SHP77 (cell line): ENCODE results near the gene SHC2.
"Not testable (repeated sequence)": the region's sequence is repeated elsewhere in the genome, so short reads cannot be mapped to it uniquely, and the experiment has no call there.

Experiments
- DNase-seq, 2 experiments: peaks; one replicate each; lab custom pipeline; 2025; lab: John Stamatoyannopoulos, UW

SHC2 gene

DNA sequence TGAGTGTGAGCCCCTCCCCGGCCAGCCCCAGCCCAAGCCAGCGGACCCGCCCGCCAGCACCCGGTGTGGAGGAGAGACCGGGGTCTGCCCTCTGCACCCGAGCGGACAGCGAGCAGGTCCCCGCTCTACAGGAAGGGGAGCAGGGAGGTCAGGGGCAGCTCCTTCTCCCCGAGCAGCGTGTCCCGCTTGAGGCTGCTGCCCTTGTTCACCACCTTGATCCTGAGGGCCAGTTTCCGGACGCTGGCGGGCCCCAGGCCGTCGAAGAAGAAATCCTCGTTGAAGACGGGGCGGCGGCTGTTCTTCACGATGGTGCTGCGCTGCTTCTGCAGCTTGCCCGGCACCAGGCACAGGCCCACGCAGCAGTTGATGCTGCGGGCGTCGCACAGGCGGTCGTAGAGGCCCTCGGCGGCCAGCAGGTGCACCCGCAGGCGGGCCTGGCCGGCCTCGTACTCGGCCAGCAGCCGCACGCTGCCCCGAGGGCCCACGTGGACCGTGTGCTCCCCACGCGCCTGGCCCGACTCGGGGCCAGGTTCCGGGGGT, 53.8 kb downstream of the SHC2 start:
- DNase-seq: no peak

- DNase-seq: no peak
These were observed 54.6 kb downstream of the SHC2 start for GRCh38 chr19:406135-406781.

GRCh38 chr19:405121-405965, 55.5 kb downstream of the SHC2 start:
- DNase-seq: peak in 1 of 2 experiments; percentile 20

DNA sequence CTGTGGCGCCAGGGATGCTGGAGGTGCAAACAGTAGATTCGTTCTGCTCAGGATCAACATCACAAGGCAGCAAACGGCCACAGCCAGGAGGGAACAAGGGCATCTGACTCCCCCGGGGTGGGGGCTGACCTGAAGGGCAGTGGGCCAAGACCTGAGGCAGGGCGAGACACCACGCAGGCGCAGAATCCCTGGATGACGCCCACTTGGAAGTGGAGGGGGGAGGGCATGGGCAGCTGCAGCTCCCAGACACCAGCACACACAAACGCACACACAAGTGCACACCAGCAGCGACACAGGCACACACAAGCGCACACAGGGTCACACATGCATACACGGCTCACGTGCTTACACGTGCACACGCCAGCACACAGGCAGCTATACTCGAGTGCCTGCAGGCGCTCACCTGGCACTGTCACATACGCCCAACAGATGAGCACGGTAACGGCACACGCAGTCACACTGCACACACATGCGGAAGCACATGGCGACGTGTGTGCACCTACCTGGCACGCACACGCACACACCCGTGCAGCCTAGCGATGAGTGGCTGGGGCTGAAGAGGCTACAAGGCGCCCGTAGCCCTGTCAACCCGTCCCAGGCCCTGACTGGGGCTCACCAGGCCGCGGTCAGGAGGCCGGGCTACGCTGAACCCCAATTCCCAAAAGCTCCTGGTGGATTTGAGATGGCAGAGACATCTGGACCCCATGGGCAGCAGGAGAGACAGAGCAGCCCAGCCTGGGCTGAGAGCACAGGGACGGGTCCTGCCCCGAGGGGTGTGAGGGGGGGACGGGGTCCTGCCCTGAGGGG, 57.4 kb downstream of the SHC2 start:
- DNase-seq: peak; percentile 77

GRCh38 chr19:402786-403185, 58.0 kb downstream of the SHC2 start:
- no peak for DNase-seq

DNA sequence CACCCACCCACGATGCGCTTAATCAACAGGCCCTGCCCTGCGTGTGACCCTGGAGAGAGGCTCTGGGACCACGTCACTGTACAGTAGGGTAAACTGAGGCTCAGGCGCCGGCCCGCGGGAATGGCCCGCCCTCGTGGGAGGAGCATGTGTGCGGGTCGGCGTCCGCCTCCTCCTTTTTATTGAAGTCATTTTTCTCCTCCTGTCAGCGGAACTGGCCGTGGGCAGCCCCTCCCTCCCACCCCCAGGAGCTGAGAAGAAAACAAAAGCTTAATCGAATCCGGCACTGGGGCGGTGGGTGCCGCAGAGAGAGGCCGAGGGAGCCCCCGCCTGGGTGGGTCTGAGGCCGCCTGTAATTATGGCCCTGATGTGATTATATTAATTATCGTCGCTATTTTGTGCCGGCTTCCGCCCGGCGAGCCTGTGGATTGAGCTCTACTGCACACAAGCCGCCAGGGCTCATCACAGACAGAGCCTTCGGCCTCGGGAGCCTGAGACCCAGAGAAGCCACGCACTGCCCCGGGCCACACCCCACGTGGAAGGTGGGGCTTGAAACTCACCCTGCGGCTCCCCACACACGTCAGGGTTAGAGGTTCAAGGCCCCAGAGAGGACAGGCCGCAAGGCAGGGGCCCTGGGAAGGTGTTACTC, 58.8 kb downstream of the SHC2 start:
- DNase-seq: no peak

DNA sequence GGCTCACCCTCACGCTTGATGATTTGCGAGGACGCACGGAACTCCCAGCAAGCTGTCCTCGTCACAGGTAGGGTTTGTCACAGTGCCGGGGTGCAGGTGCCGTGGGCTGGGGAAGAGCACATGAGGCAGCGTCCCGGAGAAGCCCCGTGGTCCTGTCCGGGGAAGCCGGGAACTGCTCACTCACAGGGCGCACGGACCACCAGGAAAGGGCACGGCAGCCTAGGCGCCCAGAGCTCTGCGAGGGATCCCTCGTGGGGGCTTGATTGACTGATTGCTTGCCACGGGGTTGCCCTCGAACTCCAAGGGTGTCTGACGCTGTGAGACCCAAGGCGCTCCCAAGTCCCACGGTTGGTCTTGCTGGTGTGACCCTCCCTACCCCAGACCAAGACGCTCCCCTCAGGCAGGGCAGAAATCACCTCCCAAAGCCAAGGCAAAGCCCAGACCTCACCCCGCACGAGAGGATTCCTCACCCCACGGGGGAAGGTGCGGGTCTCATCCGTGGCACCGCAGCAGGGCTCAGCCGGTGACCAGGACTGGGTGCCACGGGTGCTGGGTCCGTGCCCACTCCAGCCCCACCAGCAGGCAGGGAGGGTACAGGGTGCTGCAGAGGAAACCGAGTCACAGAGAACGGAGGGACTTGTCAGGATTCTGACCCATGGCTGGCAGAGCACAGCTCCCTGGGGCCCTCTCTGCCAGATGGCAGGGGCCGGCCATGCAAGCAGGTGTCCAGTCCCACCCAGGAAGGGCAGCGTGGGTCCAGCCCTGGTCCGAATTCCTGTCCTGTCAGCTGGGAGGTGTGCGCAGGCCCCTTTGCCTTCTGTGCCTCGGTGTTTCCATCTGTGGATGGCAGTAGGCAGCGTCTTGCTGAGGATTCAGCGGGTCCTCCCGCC, 59.6 kb downstream of the SHC2 start:
- no peak for DNase-seq

DNA sequence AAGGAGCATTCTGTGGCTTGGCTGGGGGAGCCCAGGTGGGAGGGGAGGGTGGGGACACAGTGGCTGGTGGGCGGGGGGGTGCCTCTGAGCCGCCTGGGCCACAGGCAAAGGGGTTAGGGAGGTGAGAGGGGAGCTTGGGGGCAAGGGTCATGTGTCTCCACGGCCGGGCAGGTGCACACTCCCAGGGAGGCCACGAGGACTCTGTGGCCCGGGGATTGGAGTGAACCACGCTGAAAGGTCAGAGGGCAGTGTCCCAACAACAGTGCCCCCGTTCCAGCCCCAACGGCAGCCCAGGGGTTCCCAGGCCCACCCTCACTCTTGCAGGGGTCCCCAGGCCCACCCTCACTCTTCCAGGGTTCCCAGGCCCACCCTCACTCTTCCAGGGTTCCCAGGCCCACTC, 61.5 kb downstream of the SHC2 start:
- no peak for DNase-seq

DNA sequence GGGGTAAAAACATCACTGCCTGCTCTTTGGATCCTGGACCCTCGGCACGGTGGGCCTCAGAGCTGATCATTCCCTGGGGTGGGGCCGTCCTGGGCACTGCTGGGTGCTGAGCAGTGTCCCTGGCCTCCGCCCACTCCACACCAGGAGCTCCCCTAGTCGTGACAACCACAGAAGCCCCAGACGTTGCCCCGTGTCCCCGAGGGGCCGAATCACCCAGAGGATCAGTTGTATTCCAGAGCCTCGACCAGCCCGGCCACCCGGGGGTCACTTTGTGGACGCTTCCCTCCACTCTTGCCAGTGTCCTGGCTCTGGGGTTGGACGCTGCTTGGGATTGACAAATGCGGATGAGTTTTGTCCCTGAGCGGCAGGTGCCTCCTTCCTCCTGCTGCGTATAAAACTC, 62.1 kb downstream of the SHC2 start:
- no peak for DNase-seq

GRCh38 chr19:397941-398706, 62.7 kb downstream of the SHC2 start:
- DNase-seq: no peak

GRCh38 chr19:397321-397720, 63.5 kb downstream of the SHC2 start:
- no peak for DNase-seq

DNA sequence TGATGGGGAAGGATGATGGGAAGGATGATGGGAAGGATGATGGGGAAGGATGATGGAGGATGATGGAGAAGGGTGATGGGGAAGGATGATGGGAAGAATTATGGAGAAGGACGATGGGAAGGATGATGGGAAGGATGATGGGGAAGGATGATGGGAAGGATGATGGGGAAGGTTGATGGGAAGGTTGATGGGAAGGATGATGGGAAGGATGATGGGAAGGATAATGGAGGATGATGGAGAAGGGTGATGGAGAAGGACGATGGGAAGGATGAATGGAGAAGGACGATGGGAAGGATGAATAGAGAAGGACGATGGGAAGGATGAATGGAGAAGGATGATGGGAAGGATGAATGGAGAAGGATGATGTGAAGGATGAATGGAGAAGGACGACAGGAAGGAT, 65.4 kb downstream of the SHC2 start:
- no peak for DNase-seq

- DNase-seq: not testable (repeated sequence)
These were observed 66.0 kb downstream of the SHC2 start for GRCh38 chr19:394857-395256.

DNA sequence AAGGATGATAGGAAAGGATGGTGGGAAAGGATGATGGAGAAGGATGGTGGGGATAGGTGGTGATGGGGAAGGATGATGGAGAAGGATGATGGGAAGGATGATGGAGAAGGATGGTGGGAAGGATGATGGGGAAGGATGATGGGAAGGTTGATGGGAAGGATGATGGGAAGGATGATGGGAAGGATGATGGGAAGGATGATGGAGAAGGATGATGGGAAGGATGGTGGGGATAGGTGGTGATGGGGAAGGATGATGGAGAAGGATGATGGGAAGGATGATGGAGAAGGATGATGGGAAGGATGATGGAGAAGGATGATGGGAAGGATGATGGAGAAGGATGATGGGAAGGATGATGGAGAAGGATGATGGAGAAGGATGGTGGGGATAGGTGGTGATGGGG, 67.3 kb downstream of the SHC2 start:
- not testable (repeated sequence) for DNase-seq

DNA sequence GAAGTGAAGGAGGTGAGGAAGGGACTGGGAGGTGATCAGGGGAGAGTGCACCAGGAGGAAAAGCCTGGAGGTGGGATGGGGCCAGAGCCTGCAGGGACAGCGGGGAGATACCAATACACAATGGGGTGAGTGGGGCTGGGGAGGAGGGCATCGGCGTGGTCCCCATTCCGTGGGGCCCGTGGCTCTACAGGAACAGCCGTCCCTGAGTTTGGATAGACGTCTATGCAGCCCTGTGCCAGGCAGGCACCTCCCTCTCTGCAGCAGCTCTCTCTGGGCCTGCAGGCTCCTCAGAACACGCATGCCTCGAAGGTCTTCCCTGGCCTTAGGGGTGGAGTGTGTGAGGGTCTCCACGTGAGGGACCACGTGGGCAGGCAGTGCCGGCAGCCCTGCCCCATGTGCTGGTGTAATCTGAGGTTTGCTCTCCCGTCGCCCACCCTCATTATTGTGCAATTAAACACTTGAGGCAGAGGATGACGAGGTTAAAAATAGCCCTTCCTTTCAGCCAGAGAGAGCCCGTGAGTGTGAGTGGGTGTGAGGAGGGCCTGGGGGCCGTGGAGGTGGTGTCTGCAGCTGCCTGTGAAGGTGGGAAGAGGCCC, 68.4 kb downstream of the SHC2 start:
- DNase-seq: no peak

- no peak for DNase-seq
These were observed 69.0 kb downstream of the SHC2 start for GRCh38 chr19:391726-392374.

GRCh38 chr19:391207-391557, 69.7 kb downstream of the SHC2 start:
- DNase-seq: no peak

DNA sequence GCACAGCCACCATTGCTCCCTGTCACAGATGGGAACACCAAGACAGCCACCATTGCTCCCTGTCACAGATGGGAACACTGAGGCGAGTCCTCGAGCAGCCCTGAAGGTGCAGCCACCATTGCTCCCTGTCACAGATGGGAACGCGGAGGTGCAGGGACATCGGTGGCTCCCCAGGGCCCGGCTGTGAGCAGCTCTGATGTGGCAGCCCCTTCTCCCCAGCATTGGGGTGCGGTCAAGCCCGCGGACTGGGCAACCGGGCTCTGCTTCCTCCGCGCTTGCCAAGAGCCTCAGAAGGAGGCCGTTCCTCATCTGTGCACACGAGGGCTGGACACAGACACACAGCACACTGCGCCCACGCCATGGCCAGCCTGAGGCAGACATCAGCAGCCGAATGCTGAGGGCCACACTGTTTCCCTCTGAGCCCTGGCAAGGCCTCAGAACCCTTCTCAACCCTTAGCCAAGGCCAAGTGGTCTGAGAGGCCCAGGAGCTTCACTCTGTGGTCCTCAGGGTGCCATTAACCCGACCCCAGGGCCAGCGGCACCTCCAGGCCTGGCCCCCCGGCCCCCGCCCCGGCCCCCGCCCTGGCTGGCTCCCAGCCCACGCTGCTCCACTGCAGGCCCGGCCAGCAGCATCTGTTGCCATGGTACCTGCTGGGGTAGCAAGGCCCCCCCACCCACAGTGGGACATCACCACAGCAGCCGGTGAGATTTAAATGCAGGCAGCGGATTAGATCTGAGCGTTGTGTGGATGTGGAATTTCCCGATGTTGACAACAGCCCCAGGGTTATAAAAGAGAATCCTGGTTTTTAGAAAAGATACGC, 70.2 kb downstream of the SHC2 start:
- DNase-seq: no peak

GRCh38 chr19:389935-390289, 70.9 kb downstream of the SHC2 start:
- DNase-seq: no peak
